HepG2 (cell line): ENCODE data around the gene BANK1. TPM values are rescaled to one million over a fixed set of nuclear protein-coding genes. Genes with fewer than 3 reads are reported as not detected.

Experiments used
- ATAC-seq: fragments of 200-7000 bp; cut with Tn5 transposase; 3 replicates; pipeline ENCODE4 v1.9.1; 2020; ENCODE audit warnings: mild to moderate bottlenecking, moderate library complexity
- BruUV-seq: library from RNA; stranded (reverse); fragments of 400-500 nt; replicated peaks from 2 replicates; lab custom pipeline; 2021; lab: Mats Ljungman, UMichigan
- CTCF ChIA-PET: fragments of 300-600 bp; formaldehyde crosslinking; extraction: SDS; loops from one replicate; lab custom pipeline; 2021; ENCODE audit warnings: low total read pairs, inconsistent platforms, low intra/inter-chr PET ratio; lab: Yijun Ruan, JAX
- POLR2A ChIA-PET: fragments of 350-600 bp; sonication (Branson Sonifier 250); formaldehyde crosslinking; loops from one replicate; lab custom pipeline; 2020; ENCODE audit warnings: antibody characterized with exemption, inconsistent platforms; lab: Yijun Ruan, JAX
- DNase-seq: peaks from one replicate; pipeline ENCODE4 v3.0.0-alpha.2; 2015; ENCODE audit warnings: low spot score
- FAIRE-seq: peaks from 3 replicates; lab custom pipeline; 2011; peaks lifted over from hg19 to GRCh38; lab: Jason Lieb, UNC
- H2AFZ ChIP-seq: one replicate; pipeline ENCODE4 v1.6.1; 2011; ENCODE audit warnings: low read length, inconsistent platforms
- H3K27ac ChIP-seq: fragments of 300-600 bp; 3 replicates; pipeline ENCODE4 v1.8.0; 2011; ENCODE audit warnings: mixed run types, mild to moderate bottlenecking, mixed read lengths, low read length, inconsistent platforms; ENCODE audit not compliant: insufficient read depth; ENCODE audit errors: extremely low read length
- H3K27me3 ChIP-seq, 2 experiments: fragments of 200-600 bp in 1 of 2; 2 replicates in 1 of 2; 3 replicates in 1 of 2; pipeline versions ENCODE4 v1.6.0 to v1.8.0; 2011; ENCODE audit warnings: low read length in 2 of 2, mild to moderate bottlenecking in 2 of 2, moderate library complexity in 2 of 2, inconsistent platforms in 1 of 2; ENCODE audit not compliant: insufficient read depth in 2 of 2, control insufficient read depth in 1 of 2
- H3K36me3 ChIP-seq, 2 experiments: fragments of 200-600 bp in 1 of 2; replicated peaks in 1 of 2; 2 replicates in 1 of 2; 3 replicates in 1 of 2; pipeline versions ENCODE4 v1.5.1 to v1.8.0; 2011; ENCODE audit warnings: low read length in 2 of 2, inconsistent platforms in 1 of 2; ENCODE audit not compliant: insufficient read depth in 2 of 2, control insufficient read depth in 1 of 2
- H3K4me1 ChIP-seq: 2 replicates; pipeline ENCODE4 v1.5.1; 2012; ENCODE audit warnings: low read length, inconsistent platforms; ENCODE audit not compliant: insufficient read depth
- H3K4me2 ChIP-seq: 2 replicates; pipeline ENCODE4 v1.6.0; 2011; ENCODE audit warnings: low read depth, low read length, inconsistent platforms
- H3K4me3 ChIP-seq, 3 experiments: fragments of 200-600 bp in 1 of 3; sonication (generic), shearing (Covaris generic) in 1 of 3; replicated peaks in 1 of 3; 2 replicates each; pipeline ENCODE4 v1.5.1; 2011 to 2016; ENCODE audit warnings: low read length in 3 of 3, inconsistent platforms in 2 of 3, low read depth in 2 of 3, mild to moderate bottlenecking in 2 of 3, control low read depth in 1 of 3, mixed read lengths in 1 of 3; ENCODE audit not compliant: insufficient read depth in 1 of 3
- H3K79me2 ChIP-seq: one replicate; pipeline ENCODE4 v1.6.1; 2011; ENCODE audit warnings: low read length, inconsistent platforms; ENCODE audit not compliant: insufficient read depth
- H3K9ac ChIP-seq: 2 replicates; pipeline ENCODE4 v1.6.0; 2011; ENCODE audit warnings: mild to moderate bottlenecking, low read depth, low read length, inconsistent platforms; ENCODE audit not compliant: insufficient read depth
- H3K9me3 ChIP-seq: 2 replicates; pipeline ENCODE4 v1.5.1; 2012; ENCODE audit warnings: mild to moderate bottlenecking, low read length
- H4K20me1 ChIP-seq: 2 replicates; pipeline ENCODE4 v1.6.0; 2011; ENCODE audit warnings: inconsistent platforms, mild to moderate bottlenecking, low read length, moderate library complexity; ENCODE audit not compliant: insufficient read depth
- EHMT2 ChIP-seq: fragments of 200-600 bp; sonication (generic); IDR thresholded peaks from 2 replicates; pipeline ENCODE4 v1.7.0; 2017; ENCODE audit warnings: antibody characterized with exemption, low read depth, low read length, borderline replicate concordance
- KDM5B ChIP-seq: sonication (generic); formaldehyde crosslinking; IDR thresholded peaks from 2 replicates; pipeline ENCODE4 v1.4.0; 2020; ENCODE audit warnings: missing genetic modification reagents, mild to moderate bottlenecking, borderline replicate concordance
- PTBP1 ChIP-seq: fragments of 200-400 bp; formaldehyde crosslinking; IDR thresholded peaks from 2 replicates; pipeline ENCODE4 v1.6.1; 2018; ENCODE audit warnings: low read length, low read depth; ENCODE audit not compliant: poor library complexity, severe bottlenecking
- SMAD9 ChIP-seq: sonication (generic); formaldehyde crosslinking; IDR thresholded peaks from 2 replicates; pipeline ENCODE4 v1.5.1; 2020; ENCODE audit warnings: mild to moderate bottlenecking, missing genetic modification reagents
- SNAI1 ChIP-seq: sonication (generic); formaldehyde crosslinking; IDR thresholded peaks from 2 replicates; pipeline ENCODE4 v1.5.0; 2020; ENCODE audit warnings: mild to moderate bottlenecking, missing genetic modification reagents, borderline replicate concordance
- SOX6 ChIP-seq, 2 experiments: fragments of 450-650 bp in 1 of 2; sonication (generic) in 1 of 2; formaldehyde crosslinking in 1 of 2; IDR thresholded peaks; 2 replicates each; pipeline versions ENCODE4 v1.4.0 to v1.6.1; 2017 to 2020; ENCODE audit warnings: antibody characterized with exemption in 1 of 2, mild to moderate bottlenecking in 1 of 2, missing genetic modification reagents in 1 of 2
- SPEN ChIP-seq: sonication (generic); formaldehyde crosslinking; IDR thresholded peaks from 2 replicates; pipeline ENCODE4 v1.5.1; 2020; ENCODE audit warnings: low read depth, mild to moderate bottlenecking, missing genetic modification reagents
- ZEB1 ChIP-seq: IDR thresholded peaks from 2 replicates; pipeline ENCODE4 v1.6.1; 2012; ENCODE audit warnings: mild to moderate bottlenecking, low read depth, inconsistent platforms; ENCODE audit not compliant: insufficient replicate concordance
- ZNF839 ChIP-seq: sonication (generic); formaldehyde crosslinking; IDR thresholded peaks from 2 replicates; pipeline ENCODE4 v1.4.0; 2020; ENCODE audit warnings: missing genetic modification reagents, mild to moderate bottlenecking, borderline replicate concordance
- in situ Hi-C: cut with HindIII; loops from 2 replicates; pipeline ENCODE4 v1.10.0; 2017; ENCODE audit warnings: low pct_unique_long_range_greater_than_20kb; ENCODE audit not compliant: extremely low pct_ligation_motif_present
- intact Hi-C: fragments of 100-400 bp; cut with micrococcal nuclease; formaldehyde crosslinking; loops from one replicate; pipeline ENCODE4 v1.10.0; 2022; ENCODE audit not compliant: unreplicated experiment
- polyA plus RNA-seq, 8 experiments: library from polyadenylated mRNA; depleted of rRNA in 3 of 8; stranded (reverse) in 7 of 8; unstranded in 1 of 8; fragments of >200 nt; fragmentation: Illumina TruSeq in 4 of 8; extraction: Trizol in 4 of 8; gene quantifications; 2 replicates each; pipeline versions ENCODE4 v1.2.1 to v1.2.3, GENCODE V29; 2011 to 2016; ENCODE audit warnings: low read depth in 4 of 8, missing spikeins in 1 of 8, mixed read lengths in 1 of 8; ENCODE audit not compliant: insufficient read depth in 1 of 8
- total RNA-seq, 5 experiments: library from RNA; depleted of rRNA; stranded (reverse); fragments of >200 nt; fragmentation: Illumina TruSeq; extraction: Trizol; gene quantifications; 2 replicates each; pipeline ENCODE4 v1.2.3, GENCODE V29; 2016; ENCODE audit warnings: low read depth in 1 of 5
- TF ChIP-seq, protein P1 (sequence below): sonication (generic); formaldehyde crosslinking; IDR thresholded peaks from 2 replicates; pipeline ENCODE4 v1.4.0; 2020; ENCODE audit warnings: missing genetic modification reagents, borderline replicate concordance
- TF ChIP-seq, protein P2 (sequence below): sonication (generic); formaldehyde crosslinking; IDR thresholded peaks from 2 replicates; pipeline ENCODE4 v1.8.0; 2022; ENCODE audit warnings: mild to moderate bottlenecking, missing genetic modification reagents; ENCODE audit not compliant: insufficient replicate concordance
- TF ChIP-seq, protein P3 (sequence below): sonication (generic); formaldehyde crosslinking; IDR thresholded peaks from 2 replicates; pipeline ENCODE4 v1.4.0; 2020; ENCODE audit warnings: mild to moderate bottlenecking, missing genetic modification reagents

Gene BANK1
- total and polyA plus RNA-seq, 2 of the 13 experiments (the other 11 are each of a cell fraction or from before 2014, with no cell fraction given): 0.15 TPM; not detected in 1

DNA sequence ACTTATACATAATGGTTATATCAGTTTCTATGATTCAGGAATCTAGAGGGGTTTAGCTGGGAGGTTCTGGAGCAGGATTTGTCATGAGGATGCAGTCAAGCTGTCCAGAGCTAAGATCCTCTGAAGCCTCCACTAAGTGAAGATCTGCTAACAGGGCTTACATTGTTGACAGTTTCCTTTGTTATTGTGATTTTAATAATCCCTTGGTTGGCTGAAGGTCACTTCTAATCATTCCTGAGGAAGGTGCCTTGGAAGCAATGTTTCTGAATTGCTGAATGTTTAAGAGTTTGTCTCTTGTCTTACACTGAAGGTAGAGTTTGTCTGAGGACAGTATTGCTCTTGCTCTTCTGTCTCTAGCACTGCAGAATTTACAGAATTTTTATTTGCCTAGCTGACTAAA, 41.3 kb downstream of the BANK1 start:
- BruUV-seq: no TSS peak
- Histone ChIP-seq H3K4me3 (no peak overlapping the region), H3K4me2 (no peak overlapping the region), H3K79me2 (no peaks in the 10 kb centered on the region), H4K20me1 (no peaks in the 10 kb centered on the region), H3K9me3 (no peaks in the 10 kb centered on the region), H3K4me1 (no peaks in the 10 kb centered on the region), H3K27me3 (no peaks in the 10 kb centered on the region), H3K36me3 (no peaks in the 10 kb centered on the region), H2AFZ (no peak overlapping the region), H3K27ac (no peak overlapping the region), H3K9ac (no peak overlapping the region)
- no peak for FAIRE-seq
- ATAC-seq: no peak
- intact Hi-C loops: no loop called here
- ChIA-PET CTCF (no interaction called here), POLR2A (no interaction called here)
- DNase-seq: no peak
- in situ Hi-C loops: no loop called here
- TF ChIP-seq, protein P1, sequence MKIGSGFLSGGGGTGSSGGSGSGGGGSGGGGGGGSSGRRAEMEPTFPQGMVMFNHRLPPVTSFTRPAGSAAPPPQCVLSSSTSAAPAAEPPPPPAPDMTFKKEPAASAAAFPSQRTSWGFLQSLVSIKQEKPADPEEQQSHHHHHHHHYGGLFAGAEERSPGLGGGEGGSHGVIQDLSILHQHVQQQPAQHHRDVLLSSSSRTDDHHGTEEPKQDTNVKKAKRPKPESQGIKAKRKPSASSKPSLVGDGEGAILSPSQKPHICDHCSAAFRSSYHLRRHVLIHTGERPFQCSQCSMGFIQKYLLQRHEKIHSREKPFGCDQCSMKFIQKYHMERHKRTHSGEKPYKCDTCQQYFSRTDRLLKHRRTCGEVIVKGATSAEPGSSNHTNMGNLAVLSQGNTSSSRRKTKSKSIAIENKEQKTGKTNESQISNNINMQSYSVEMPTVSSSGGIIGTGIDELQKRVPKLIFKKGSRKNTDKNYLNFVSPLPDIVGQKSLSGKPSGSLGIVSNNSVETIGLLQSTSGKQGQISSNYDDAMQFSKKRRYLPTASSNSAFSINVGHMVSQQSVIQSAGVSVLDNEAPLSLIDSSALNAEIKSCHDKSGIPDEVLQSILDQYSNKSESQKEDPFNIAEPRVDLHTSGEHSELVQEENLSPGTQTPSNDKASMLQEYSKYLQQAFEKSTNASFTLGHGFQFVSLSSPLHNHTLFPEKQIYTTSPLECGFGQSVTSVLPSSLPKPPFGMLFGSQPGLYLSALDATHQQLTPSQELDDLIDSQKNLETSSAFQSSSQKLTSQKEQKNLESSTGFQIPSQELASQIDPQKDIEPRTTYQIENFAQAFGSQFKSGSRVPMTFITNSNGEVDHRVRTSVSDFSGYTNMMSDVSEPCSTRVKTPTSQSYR (CRISPR knock-in tag): no peak
- no peak for TF ChIP-seq PTBP1
- TF ChIP-seq SPEN: no peak
- TF ChIP-seq ZNF839 (CRISPR knock-in tag): no peak
- no peak for TF ChIP-seq EHMT2
- no peak for TF ChIP-seq SMAD9
- no peak for TF ChIP-seq ZEB1
- TF ChIP-seq SNAI1 (CRISPR knock-in tag): no peak
- no peak for TF ChIP-seq SOX6 (IDR thresholded peaks at IDR 0.05)
- TF ChIP-seq SOX6 (CRISPR knock-in tag; IDR thresholded peaks at IDR 0.05): no peak
- TF ChIP-seq, protein P2, sequence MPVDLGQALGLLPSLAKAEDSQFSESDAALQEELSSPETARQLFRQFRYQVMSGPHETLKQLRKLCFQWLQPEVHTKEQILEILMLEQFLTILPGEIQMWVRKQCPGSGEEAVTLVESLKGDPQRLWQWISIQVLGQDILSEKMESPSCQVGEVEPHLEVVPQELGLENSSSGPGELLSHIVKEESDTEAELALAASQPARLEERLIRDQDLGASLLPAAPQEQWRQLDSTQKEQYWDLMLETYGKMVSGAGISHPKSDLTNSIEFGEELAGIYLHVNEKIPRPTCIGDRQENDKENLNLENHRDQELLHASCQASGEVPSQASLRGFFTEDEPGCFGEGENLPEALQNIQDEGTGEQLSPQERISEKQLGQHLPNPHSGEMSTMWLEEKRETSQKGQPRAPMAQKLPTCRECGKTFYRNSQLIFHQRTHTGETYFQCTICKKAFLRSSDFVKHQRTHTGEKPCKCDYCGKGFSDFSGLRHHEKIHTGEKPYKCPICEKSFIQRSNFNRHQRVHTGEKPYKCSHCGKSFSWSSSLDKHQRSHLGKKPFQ (CRISPR knock-in tag): no peak
- TF ChIP-seq, protein P3, sequence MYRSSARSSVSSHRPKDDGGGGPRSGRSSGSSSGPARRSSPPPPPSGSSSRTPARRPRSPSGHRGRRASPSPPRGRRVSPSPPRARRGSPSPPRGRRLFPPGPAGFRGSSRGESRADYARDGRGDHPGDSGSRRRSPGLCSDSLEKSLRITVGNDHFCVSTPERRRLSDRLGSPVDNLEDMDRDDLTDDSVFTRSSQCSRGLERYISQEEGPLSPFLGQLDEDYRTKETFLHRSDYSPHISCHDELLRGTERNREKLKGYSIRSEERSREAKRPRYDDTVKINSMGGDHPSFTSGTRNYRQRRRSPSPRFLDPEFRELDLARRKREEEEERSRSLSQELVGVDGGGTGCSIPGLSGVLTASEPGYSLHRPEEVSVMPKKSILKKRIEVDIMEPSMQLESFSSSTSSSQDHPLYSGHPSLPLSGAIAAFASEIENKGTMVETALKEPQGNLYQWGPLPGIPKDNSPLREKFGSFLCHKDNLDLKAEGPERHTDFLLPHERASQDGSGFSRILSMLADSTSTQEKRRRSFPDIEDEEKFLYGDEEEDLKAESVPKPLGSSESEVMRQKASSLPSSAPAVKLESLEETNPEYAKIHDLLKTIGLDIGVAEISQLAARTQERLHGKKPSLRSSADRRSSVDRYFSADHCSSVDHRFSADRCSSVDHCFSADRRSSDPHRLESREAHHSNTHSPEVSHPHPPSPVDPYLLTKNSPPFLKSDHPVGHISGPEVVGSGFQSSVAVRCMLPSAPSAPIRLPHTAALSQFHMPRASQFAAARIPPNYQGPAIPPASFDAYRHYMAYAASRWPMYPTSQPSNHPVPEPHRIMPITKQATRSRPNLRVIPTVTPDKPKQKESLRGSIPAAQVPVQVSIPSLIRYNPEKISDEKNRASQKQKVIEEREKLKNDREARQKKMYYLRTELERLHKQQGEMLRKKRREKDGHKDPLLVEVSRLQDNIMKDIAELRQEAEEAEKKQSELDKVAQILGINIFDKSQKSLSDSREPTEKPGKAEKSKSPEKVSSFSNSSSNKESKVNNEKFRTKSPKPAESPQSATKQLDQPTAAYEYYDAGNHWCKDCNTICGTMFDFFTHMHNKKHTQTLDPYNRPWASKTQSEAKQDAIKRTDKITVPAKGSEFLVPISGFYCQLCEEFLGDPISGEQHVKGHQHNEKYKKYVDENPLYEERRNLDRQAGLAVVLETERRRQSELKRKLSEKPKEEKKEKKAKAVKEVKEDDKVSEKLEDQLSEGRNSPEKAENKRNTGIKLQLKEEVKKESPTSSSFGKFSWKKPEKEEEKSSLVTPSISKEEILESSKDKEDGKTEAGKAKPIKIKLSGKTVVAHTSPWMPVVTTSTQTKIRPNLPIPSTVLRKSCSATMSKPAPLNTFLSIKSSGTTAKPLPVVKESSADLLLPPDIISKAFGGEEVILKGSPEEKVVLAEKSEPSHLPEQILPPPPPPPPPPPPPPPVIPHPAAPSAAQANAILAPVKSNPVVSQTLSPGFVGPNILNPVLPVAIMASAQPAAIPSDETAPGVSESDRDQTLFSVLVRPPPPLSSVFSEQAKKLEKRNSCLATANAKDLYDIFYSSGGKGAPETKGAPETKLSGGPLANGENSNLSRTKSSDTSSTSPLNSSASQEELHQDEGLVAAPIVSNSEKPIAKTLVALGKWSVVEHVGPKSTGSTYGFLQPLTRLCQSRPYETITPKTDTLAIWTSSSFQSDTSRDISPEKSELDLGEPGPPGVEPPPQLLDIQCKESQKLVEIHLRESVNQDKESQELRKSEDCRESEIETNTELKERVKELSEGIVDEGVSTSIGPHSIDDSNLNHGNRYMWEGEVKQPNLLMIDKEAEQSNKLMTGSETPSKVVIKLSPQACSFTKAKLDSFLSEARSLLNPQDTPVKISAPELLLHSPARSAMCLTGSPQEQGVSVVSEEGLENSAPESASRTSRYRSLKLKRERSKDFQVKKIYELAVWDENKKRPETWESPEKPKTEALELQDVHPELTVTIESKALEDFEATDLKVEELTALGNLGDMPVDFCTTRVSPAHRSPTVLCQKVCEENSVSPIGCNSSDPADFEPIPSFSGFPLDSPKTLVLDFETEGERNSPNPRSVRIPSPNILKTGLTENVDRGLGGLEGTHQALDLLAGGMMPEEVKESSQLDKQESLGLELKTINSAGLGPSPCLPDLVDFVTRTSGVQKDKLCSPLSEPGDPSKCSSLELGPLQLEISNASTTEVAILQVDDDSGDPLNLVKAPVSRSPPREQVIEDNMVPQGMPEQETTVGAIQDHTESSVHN (CRISPR knock-in tag): no peak
- TF ChIP-seq KDM5B (CRISPR knock-in tag): no peak
